ENCODE measurements around the gene ZFP90.

- no peak for TF ChIP-seq CTCF (conservative IDR thresholded peaks at IDR 0.05)
- no peak for TF ChIP-seq EZH2 (IDR thresholded peaks at IDR 0.05; ENCODE audit: low read depth)
These were observed 25.4 kb downstream of the ZFP90 start for GRCh38 chr16:68564382-68564985.

Data from PC-9 (cell line).